T-helper 1 cell treated with Interleukin-12 subunit alpha and Interleukin-12 subunit beta and Interleukin-4 antibody, amounts not matched to agents 30 ng/mL and 1 ng/mL, for 36 hours (primary cell): Measurements from ENCODE around the gene SNN. TPM values are rescaled to one million over a fixed set of nuclear protein-coding genes. Genes with fewer than 3 reads are reported as not detected.

Source experiments
- intact Hi-C: fragments of 100-400 bp; cut with micrococcal nuclease; formaldehyde crosslinking; loops from one replicate; pipeline ENCODE4 v1.15.1; 2024
- total RNA-seq: library from RNA; stranded (reverse); gene quantifications from 2 replicates; pipeline ENCODE4 v1.2.3, GENCODE V29; 2022

The SNN gene
- total RNA-seq, 1 donor from 2014 or later, result 11.7 TPM

DNA sequence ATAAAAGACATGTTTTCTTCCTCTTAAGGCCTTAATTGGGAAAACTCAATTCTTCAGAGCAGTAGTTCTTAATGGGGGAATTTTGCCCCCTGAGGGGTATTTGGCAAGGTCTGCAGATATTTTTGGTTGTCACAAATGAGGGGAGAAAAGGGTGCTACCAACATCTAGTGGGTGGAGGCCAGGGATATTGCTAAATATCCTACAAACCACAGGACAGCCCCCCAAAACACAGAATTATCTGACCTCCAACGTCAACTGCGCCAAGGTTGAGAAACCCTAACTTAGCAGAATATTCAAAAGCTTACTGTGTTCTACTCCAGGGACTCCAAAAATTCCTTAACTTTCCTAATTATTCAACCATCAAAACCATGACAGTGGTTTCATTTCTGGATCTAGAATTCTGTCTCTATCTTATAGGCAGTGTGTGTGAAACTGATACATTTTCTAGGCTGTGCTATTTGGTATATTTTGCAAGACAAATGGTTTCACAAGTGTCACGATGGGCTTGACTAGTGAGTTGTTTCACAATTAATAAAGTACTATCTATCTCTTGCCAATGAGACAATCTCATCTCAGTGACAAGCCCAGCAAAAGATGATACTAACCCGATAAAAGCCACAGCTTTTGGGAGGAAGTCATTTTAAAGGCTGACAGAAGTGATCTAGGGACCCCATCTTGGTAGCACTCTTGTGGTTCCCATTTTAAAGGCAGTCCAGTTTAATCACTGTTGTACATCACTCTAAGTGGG is 59.7 kb downstream of the SNN start:
- intact Hi-C loops, result no loop called here

Other genes starting within 250 kb of the SNN start
- 121 and 126 TPM in 2 replicates for gene LITAF, start 81.5 kb upstream of the SNN start, total RNA-seq
- gene TXNDC11, start 74.4 kb downstream of the SNN start, total RNA-seq, result 55.3 and 59.4 TPM in 2 replicates
- gene ZC3H7A, start 128.8 kb downstream of the SNN start, total RNA-seq, result 89.4 and 89.8 TPM in 2 replicates
- 193 and 196 TPM in 2 replicates for gene RSL1D1, start 183.1 kb downstream of the SNN start, total RNA-seq
- gene GSPT1, start 247.5 kb downstream of the SNN start, total RNA-seq, result 121 and 123 TPM in 2 replicates